H1 (cell line): Measurements from ENCODE around the gene GABRR2. TPM values are rescaled to one million over a fixed set of nuclear protein-coding genes. Genes with fewer than 3 reads are reported as not detected.

Experiments used
- CTCF ChIA-PET: fragments of 300-600 bp; sonication (Branson Sonifier 250); formaldehyde crosslinking; loops from one replicate; lab custom pipeline; 2021; ENCODE audit not compliant: partially characterized antibody; lab: Charles Lee
- POLR2A ChIA-PET: fragments of 300-600 bp; sonication (Branson Sonifier 250); formaldehyde crosslinking; loops from one replicate; lab custom pipeline; 2021; ENCODE audit warnings: inconsistent platforms; ENCODE audit not compliant: partially characterized antibody; lab: Charles Lee
- DNase-seq, 2 experiments: peaks; one replicate each; pipeline versions ENCODE4 v3.0.0 to v3.0.0-alpha.2; 2010 to 2022; ENCODE audit warnings: low spot score in 2 of 2, low read depth in 1 of 2, mixed read lengths in 1 of 2
- FAIRE-seq: peaks from 2 replicates; lab custom pipeline; 2011; peaks lifted over from hg19 to GRCh38; lab: Jason Lieb, UNC
- H2AFZ ChIP-seq: 2 replicates; pipeline ENCODE4 v1.8.1; 2012; ENCODE audit warnings: low read length, inconsistent platforms
- H2AK5ac ChIP-seq: 2 replicates; pipeline ENCODE4 v1.6.1; 2013; ENCODE audit warnings: low read depth, low read length
- H2BK120ac ChIP-seq: replicated peaks from 2 replicates; pipeline ENCODE3; 2013; ENCODE audit warnings: low read depth, low read length, inconsistent platforms
- H2BK12ac ChIP-seq: 2 replicates; pipeline ENCODE4 v1.6.1; 2013; ENCODE audit warnings: low read depth, low read length
- H2BK15ac ChIP-seq: 2 replicates; pipeline ENCODE4 v1.6.1; 2013; ENCODE audit warnings: low read length
- H2BK20ac ChIP-seq: 2 replicates; pipeline ENCODE4 v1.6.1; 2013; ENCODE audit warnings: low read length
- H2BK5ac ChIP-seq: 2 replicates; pipeline ENCODE4 v1.6.1; 2013; ENCODE audit warnings: low read depth, low read length
- H3K14ac ChIP-seq: 2 replicates; pipeline ENCODE4 v1.6.1; 2013; ENCODE audit warnings: inconsistent platforms; ENCODE audit not compliant: insufficient read length
- H3K18ac ChIP-seq: 2 replicates; pipeline ENCODE4 v1.6.1; 2013; ENCODE audit warnings: low read length; ENCODE audit errors: extremely low read depth
- H3K23ac ChIP-seq: 2 replicates; pipeline ENCODE4 v1.6.1; 2013; ENCODE audit warnings: inconsistent platforms; ENCODE audit not compliant: insufficient read length
- H3K23me2 ChIP-seq: 2 replicates; pipeline ENCODE4 v1.6.1; 2013; ENCODE audit warnings: low read depth, low read length
- H3K27ac ChIP-seq: 2 replicates; pipeline ENCODE4 v1.6.1; 2011; ENCODE audit warnings: low read depth, low read length, inconsistent platforms
- H3K27me3 ChIP-seq, 4 experiments: replicated peaks in 1 of 4; 1 replicate in 1 of 4; 2 replicates in 3 of 4; pipeline versions ENCODE4 v1.6.1 to v1.8.1; 2011 to 2013; ENCODE audit warnings: low read length in 3 of 4, mild to moderate bottlenecking in 3 of 4, inconsistent platforms in 2 of 4, mixed read lengths in 2 of 4, moderate library complexity in 1 of 4; ENCODE audit not compliant: control insufficient read depth in 3 of 4, insufficient read depth in 3 of 4; ENCODE audit errors: extremely low read depth in 1 of 4
- H3K36me3 ChIP-seq, 4 experiments: 2 replicates each; pipeline versions ENCODE4 v1.6.1 to v1.8.1; 2011 to 2013; ENCODE audit warnings: mild to moderate bottlenecking in 4 of 4, low read length in 3 of 4, moderate library complexity in 2 of 4, control low read depth in 1 of 4, inconsistent platforms in 1 of 4; ENCODE audit not compliant: insufficient read depth in 4 of 4, control insufficient read depth in 2 of 4
- H3K4ac ChIP-seq: replicated peaks from 2 replicates; pipeline ENCODE3; 2013; ENCODE audit warnings: low read length, low read depth, mixed read lengths, inconsistent platforms; ENCODE audit not compliant: insufficient read length
- H3K4me1 ChIP-seq, 4 experiments: replicated peaks in 1 of 4; 1 replicate in 1 of 4; 2 replicates in 3 of 4; pipeline versions ENCODE4 v1.6.1 to v1.8.1; 2011 to 2013; ENCODE audit warnings: low read length in 3 of 4, inconsistent platforms in 2 of 4, mixed read lengths in 1 of 4; ENCODE audit not compliant: insufficient read depth in 4 of 4, control insufficient read depth in 3 of 4
- H3K4me2 ChIP-seq, 2 experiments: 2 replicates each; pipeline versions ENCODE4 v1.6.1 to v1.8.1; 2011 to 2013; ENCODE audit warnings: low read depth in 2 of 2, low read length in 2 of 2, control low read depth in 1 of 2, inconsistent platforms in 1 of 2, mild to moderate bottlenecking in 1 of 2; ENCODE audit not compliant: insufficient read depth in 1 of 2
- H3K4me3 ChIP-seq, 4 experiments: fragments of 200-600, 300-600 bp in 1 of 4; sonication (generic), shearing (Covaris generic), sonication (Bioruptor Twin) in 1 of 4; 2 replicates each; pipeline versions ENCODE4 v1.5.1 to v1.8.1; 2011 to 2016; ENCODE audit warnings: low read length in 4 of 4, low read depth in 3 of 4, control low read depth in 2 of 4, inconsistent platforms in 2 of 4, mild to moderate bottlenecking in 2 of 4, mixed read lengths in 1 of 4, moderate library complexity in 1 of 4; ENCODE audit not compliant: insufficient read depth in 2 of 4; ENCODE audit errors: extremely low read depth in 1 of 4
- H3K56ac ChIP-seq: replicated peaks from 2 replicates; pipeline ENCODE3; 2013; ENCODE audit warnings: low read depth, mild to moderate bottlenecking, mixed read lengths, low read length, inconsistent platforms; ENCODE audit not compliant: insufficient read length
- H3K79me1 ChIP-seq: 2 replicates; pipeline ENCODE4 v1.6.1; 2013; ENCODE audit warnings: low read depth, low read length, control low read depth
- H3K79me2 ChIP-seq, 2 experiments: 2 replicates each; pipeline versions ENCODE4 v1.6.1 to v1.8.1; 2012 to 2013; ENCODE audit warnings: low read length in 2 of 2, mild to moderate bottlenecking in 2 of 2, inconsistent platforms in 1 of 2; ENCODE audit not compliant: insufficient read depth in 2 of 2, control insufficient read depth in 1 of 2
- H3K9ac ChIP-seq, 4 experiments: replicated peaks in 1 of 4; 1 replicate in 1 of 4; 2 replicates in 3 of 4; pipeline versions ENCODE4 v1.6.1 to v1.8.1; 2011 to 2013; ENCODE audit warnings: low read depth in 3 of 4, low read length in 3 of 4, control low read depth in 2 of 4, mild to moderate bottlenecking in 2 of 4, moderate library complexity in 2 of 4, inconsistent platforms in 1 of 4; ENCODE audit errors: extremely low read depth in 1 of 4
- H3K9me3 ChIP-seq, 2 experiments: 2 replicates each; pipeline versions ENCODE4 v1.6.1 to v1.8.1; 2012 to 2013; ENCODE audit warnings: mild to moderate bottlenecking in 2 of 2, moderate library complexity in 2 of 2, control low read depth in 1 of 2, inconsistent platforms in 1 of 2, low read depth in 1 of 2, low read length in 1 of 2, mixed read lengths in 1 of 2; ENCODE audit not compliant: insufficient read depth in 2 of 2
- H4K20me1 ChIP-seq, 2 experiments: replicated peaks in 1 of 2; 2 replicates each; pipeline versions ENCODE3 to v1.8.1; 2011 to 2013; ENCODE audit warnings: inconsistent platforms in 2 of 2, low read length in 2 of 2, mild to moderate bottlenecking in 1 of 2; ENCODE audit not compliant: insufficient read depth in 2 of 2, control insufficient read depth in 1 of 2
- H4K5ac ChIP-seq: 2 replicates; pipeline ENCODE4 v1.6.1; 2013; ENCODE audit warnings: low read length, low read depth, mixed read lengths, inconsistent platforms; ENCODE audit not compliant: insufficient read length
- H4K8ac ChIP-seq: 2 replicates; pipeline ENCODE4 v1.8.0; 2013; ENCODE audit warnings: mild to moderate bottlenecking, moderate library complexity, low read length, inconsistent platforms; ENCODE audit not compliant: insufficient read depth; ENCODE audit errors: extremely low read depth
- H4K91ac ChIP-seq: replicated peaks from 2 replicates; pipeline ENCODE3; 2013; ENCODE audit warnings: low read length, mixed read lengths, inconsistent platforms; ENCODE audit not compliant: insufficient read length
- POLR2A ChIP-seq, 2 experiments: IDR thresholded peaks; 1 replicate in 1 of 2; 2 replicates in 1 of 2; pipeline ENCODE4 v1.6.1; 2011; ENCODE audit warnings: low read depth in 2 of 2, low read length in 2 of 2, mild to moderate bottlenecking in 2 of 2; ENCODE audit errors: control extremely low read depth in 1 of 2
- POU5F1 ChIP-seq: IDR thresholded peaks from 2 replicates; pipeline ENCODE4 v1.6.1; 2011; ENCODE audit warnings: low read depth, mild to moderate bottlenecking, low read length, moderate library complexity
- WGBS, 2 experiments: shearing (Covaris generic) in 1 of 2; methylation state at CpG; one replicate each; pipeline versions ENCODE4 v1.1.6 to v1.1.7; 2013 to 2015; ENCODE audit warnings: low lambda C conversion rate in 2 of 2, mixed read lengths in 2 of 2, inconsistent platforms in 1 of 2, low coverage in 1 of 2, missing lambda C conversion rate in 1 of 2; ENCODE audit not compliant: insufficient replicate concordance in 2 of 2, insufficient coverage in 1 of 2, insufficient read length in 1 of 2; ENCODE audit errors: extremely low coverage in 1 of 2, missing lambda C conversion rate in 1 of 2; 5-methylcytosine and 5-hydroxymethylcytosine counted together
- polyA plus RNA-seq, 7 experiments: library from polyadenylated mRNA; depleted of rRNA in 3 of 7; stranded (reverse) in 5 of 7; unstranded in 2 of 7; fragments of >200 nt in 5 of 7; fragments of 200-250 nt in 2 of 7; gene quantifications; 1 replicate in 5 of 7; 2 replicates in 1 of 7; 4 replicates in 1 of 7; pipeline versions ENCODE4 v1.2.1 to v1.2.3, GENCODE V29; 2011 to 2013; ENCODE audit warnings: missing spikeins in 2 of 7, mixed read lengths in 2 of 7
- total RNA-seq: library from RNA; stranded (reverse); fragmentation: NEBNext Ultra II Directional; extraction: Animal tissue kit (Norgen Biotek cat#: 25700); gene quantifications from 2 replicates; pipeline ENCODE4 v1.2.1, GENCODE V29; 2021

The GABRR2 gene
- total and polyA plus RNA-seq, 2 of the 8 experiments (the other 6 are each of a cell fraction or from before 2014, with no cell fraction given), result not detected

GRCh38 chr6:89313006-89313405 lies 2.1 kb downstream of the GABRR2 start:
- no peak overlapping the region for H3K27ac ChIP-seq
- WGBS, 2 experiments, result 94% methylated on average over 1 of the region's 1 CpG; no CpG with 5 or more reads in 1 of the 2 experiments
- peaks cover 0 to 3% (median 1%) of the 10 kb centered on the region in 4 experiments; a peak in 3 of 7 replicates for H3K4me1 ChIP-seq
- no peak for DNase-seq
- H2AK5ac ChIP-seq, result no peak overlapping the region
- no peaks in the 10 kb centered on the region for H3K79me2 ChIP-seq
- no peak overlapping the region for H3K4me3 ChIP-seq
- H4K20me1 ChIP-seq, result no peaks in the 10 kb centered on the region
- FAIRE-seq, result no peak
- H2BK5ac ChIP-seq, result no peak overlapping the region
- H3K23ac ChIP-seq, result no peak overlapping the region
- no peak overlapping the region for H3K56ac ChIP-seq
- H3K14ac ChIP-seq, result no peak overlapping the region
- no peak overlapping the region for H2AFZ ChIP-seq
- H3K4ac ChIP-seq, result no peak overlapping the region
- TF ChIP-seq POLR2A (IDR thresholded peaks at IDR 0.05; ENCODE audit: control extremely low read depth in 1 of 2, low read depth in 2 of 2, low read length in 2 of 2) (no peak), POU5F1 (0 out of 2 replicates have a peak, but pooled peaks have one; percentile 28)
- no peak overlapping the region for H3K18ac ChIP-seq
- H2BK15ac ChIP-seq, result no peak overlapping the region
- no peaks in the 10 kb centered on the region for H3K79me1 ChIP-seq
- H4K91ac ChIP-seq, result no peak overlapping the region
- H2BK120ac ChIP-seq, result no peak overlapping the region
- ChIA-PET POLR2A (no interaction called here), CTCF (interaction anchor here (0.8 to 6.6 kb wide), 11 partner anchors 14 to 330 kb away, joined by 3 to 133 read pairs (median 12); no protein-coding TSS in a partner anchor)
- no peak overlapping the region for H3K9ac ChIP-seq
- no peaks in the 10 kb centered on the region for H3K9me3 ChIP-seq
- no peaks in the 10 kb centered on the region for H3K23me2 ChIP-seq
- no peak overlapping the region for H3K4me2 ChIP-seq
- H2BK12ac ChIP-seq, result no peak overlapping the region
- no peak overlapping the region for H2BK20ac ChIP-seq
- no peaks in the 10 kb centered on the region for H3K27me3 ChIP-seq
- no peak overlapping the region for H4K8ac ChIP-seq
- no peak overlapping the region for H4K5ac ChIP-seq
- no peaks in the 10 kb centered on the region for H3K36me3 ChIP-seq
